HL-60 (cell line): ENCODE results near the gene CELF5.

ENCODE experiments used
- GABPA ChIP-seq: IDR thresholded peaks from 2 replicates; pipeline ENCODE4 v1.6.1; 2012; ENCODE audit warnings: low read depth
- POLR2AphosphoS5 ChIP-seq: IDR thresholded peaks from 2 replicates; pipeline ENCODE4 v1.6.1; 2012; ENCODE audit warnings: low read depth
- SPI1 ChIP-seq: IDR thresholded peaks from 2 replicates; pipeline ENCODE4 v1.6.1; 2012; ENCODE audit warnings: low read depth, mild to moderate bottlenecking, borderline replicate concordance
- TF ChIP-seq, protein P1 (sequence below): IDR thresholded peaks from one replicate; pipeline ENCODE4 v1.5.1; 2011; ENCODE audit warnings: low read length, control low read depth, inconsistent platforms; ENCODE audit not compliant: insufficient read depth
- TF ChIP-seq, protein P2 (sequence below): IDR thresholded peaks from 2 replicates; pipeline ENCODE4 v1.6.1; 2012; ENCODE audit warnings: low read depth; ENCODE audit not compliant: insufficient replicate concordance

DNA sequence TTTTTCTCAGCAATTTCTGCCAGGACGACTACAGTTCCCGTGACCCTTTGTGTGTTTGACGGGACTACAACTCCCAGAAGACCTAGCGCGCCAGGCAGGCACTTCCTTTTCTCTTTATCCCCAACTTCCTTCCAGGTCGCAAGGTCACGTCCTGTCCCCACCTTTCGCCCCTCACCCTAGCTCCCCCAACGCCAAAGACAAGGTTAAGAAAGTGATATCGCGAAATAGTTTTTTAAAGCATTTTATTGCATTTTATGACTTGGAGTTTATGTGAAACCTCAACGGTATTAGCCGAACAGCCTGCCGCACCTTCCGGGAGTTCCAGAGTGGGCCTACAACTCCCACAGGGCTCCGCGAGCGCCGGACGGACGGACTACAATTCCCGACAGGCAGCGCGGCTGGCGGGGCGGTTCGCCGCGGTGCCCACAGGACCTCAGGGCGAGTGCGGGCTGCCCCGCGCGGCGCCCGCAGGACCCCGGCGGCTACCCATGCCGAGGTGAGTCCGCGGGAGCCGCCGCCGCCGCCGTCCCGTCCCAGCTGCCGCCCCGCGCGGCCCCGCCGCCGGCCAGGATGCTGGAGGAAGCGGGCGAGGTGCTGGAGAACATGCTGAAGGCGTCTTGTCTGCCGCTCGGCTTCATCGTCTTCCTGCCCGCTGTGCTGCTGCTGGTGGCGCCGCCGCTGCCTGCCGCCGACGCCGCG lies 38.9 kb upstream of the CELF5 start, which contains the start of gene NCLN:
- TF ChIP-seq, protein P1, sequence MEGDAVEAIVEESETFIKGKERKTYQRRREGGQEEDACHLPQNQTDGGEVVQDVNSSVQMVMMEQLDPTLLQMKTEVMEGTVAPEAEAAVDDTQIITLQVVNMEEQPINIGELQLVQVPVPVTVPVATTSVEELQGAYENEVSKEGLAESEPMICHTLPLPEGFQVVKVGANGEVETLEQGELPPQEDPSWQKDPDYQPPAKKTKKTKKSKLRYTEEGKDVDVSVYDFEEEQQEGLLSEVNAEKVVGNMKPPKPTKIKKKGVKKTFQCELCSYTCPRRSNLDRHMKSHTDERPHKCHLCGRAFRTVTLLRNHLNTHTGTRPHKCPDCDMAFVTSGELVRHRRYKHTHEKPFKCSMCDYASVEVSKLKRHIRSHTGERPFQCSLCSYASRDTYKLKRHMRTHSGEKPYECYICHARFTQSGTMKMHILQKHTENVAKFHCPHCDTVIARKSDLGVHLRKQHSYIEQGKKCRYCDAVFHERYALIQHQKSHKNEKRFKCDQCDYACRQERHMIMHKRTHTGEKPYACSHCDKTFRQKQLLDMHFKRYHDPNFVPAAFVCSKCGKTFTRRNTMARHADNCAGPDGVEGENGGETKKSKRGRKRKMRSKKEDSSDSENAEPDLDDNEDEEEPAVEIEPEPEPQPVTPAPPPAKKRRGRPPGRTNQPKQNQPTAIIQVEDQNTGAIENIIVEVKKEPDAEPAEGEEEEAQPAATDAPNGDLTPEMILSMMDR = no peak
- TF ChIP-seq POLR2AphosphoS5 (no peak), SPI1 (peak; percentile 87), GABPA (peak; percentile 92)
- TF ChIP-seq, protein P2, sequence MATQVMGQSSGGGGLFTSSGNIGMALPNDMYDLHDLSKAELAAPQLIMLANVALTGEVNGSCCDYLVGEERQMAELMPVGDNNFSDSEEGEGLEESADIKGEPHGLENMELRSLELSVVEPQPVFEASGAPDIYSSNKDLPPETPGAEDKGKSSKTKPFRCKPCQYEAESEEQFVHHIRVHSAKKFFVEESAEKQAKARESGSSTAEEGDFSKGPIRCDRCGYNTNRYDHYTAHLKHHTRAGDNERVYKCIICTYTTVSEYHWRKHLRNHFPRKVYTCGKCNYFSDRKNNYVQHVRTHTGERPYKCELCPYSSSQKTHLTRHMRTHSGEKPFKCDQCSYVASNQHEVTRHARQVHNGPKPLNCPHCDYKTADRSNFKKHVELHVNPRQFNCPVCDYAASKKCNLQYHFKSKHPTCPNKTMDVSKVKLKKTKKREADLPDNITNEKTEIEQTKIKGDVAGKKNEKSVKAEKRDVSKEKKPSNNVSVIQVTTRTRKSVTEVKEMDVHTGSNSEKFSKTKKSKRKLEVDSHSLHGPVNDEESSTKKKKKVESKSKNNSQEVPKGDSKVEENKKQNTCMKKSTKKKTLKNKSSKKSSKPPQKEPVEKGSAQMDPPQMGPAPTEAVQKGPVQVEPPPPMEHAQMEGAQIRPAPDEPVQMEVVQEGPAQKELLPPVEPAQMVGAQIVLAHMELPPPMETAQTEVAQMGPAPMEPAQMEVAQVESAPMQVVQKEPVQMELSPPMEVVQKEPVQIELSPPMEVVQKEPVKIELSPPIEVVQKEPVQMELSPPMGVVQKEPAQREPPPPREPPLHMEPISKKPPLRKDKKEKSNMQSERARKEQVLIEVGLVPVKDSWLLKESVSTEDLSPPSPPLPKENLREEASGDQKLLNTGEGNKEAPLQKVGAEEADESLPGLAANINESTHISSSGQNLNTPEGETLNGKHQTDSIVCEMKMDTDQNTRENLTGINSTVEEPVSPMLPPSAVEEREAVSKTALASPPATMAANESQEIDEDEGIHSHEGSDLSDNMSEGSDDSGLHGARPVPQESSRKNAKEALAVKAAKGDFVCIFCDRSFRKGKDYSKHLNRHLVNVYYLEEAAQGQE = no peak
